GM23338 (cell line): ENCODE measurements around the gene RPUSD3. TPM values are rescaled to one million over a fixed set of nuclear protein-coding genes. Genes with fewer than 3 reads are reported as not detected.

Experiments
- ATAC-seq: fragments of 200-7000 bp; cut with Tn5 transposase; 3 replicates; pipeline ENCODE4 v1.9.1; 2020
- DNase-seq: peaks from one replicate; pipeline ENCODE4 v3.0.0-alpha.2; 2015; ENCODE audit warnings: low spot score
- H2AFZ ChIP-seq: fragments of 200-600 bp; sonication (generic); 2 replicates; pipeline ENCODE4 v1.8.0; 2016; ENCODE audit warnings: antibody characterized with exemption, mild to moderate bottlenecking, moderate library complexity
- H3F3A ChIP-seq: fragments of 200-600 bp; sonication (generic); replicated peaks from 2 replicates; pipeline ENCODE4 v1.8.0; 2017; ENCODE audit warnings: antibody characterized with exemption, mixed run types, low read depth
- H3K27ac ChIP-seq: fragments of 200-600 bp; sonication (generic); 2 replicates; pipeline ENCODE4 v1.6.1; 2016; ENCODE audit warnings: low read depth
- H3K27me3 ChIP-seq: fragments of 200-600 bp; sonication (generic); 2 replicates; pipeline ENCODE4 v1.8.0; 2016; ENCODE audit warnings: mild to moderate bottlenecking, mixed run types, moderate library complexity; ENCODE audit not compliant: insufficient read depth
- H3K36me3 ChIP-seq: fragments of 200-600 bp; sonication (generic); 2 replicates; pipeline ENCODE4 v1.8.0; 2016; ENCODE audit warnings: mild to moderate bottlenecking; ENCODE audit not compliant: insufficient read depth
- H3K4me1 ChIP-seq: fragments of 200-600 bp; sonication (generic); 2 replicates; pipeline ENCODE4 v1.8.0; 2016; ENCODE audit warnings: mild to moderate bottlenecking, moderate library complexity; ENCODE audit not compliant: insufficient read depth
- H3K4me2 ChIP-seq: fragments of 200-600 bp; sonication (generic); 2 replicates; pipeline ENCODE4 v1.7.1; 2017; ENCODE audit warnings: mixed run types
- H3K4me3 ChIP-seq: fragments of 200-600 bp; sonication (generic); 2 replicates; pipeline ENCODE4 v1.6.1; 2016; ENCODE audit warnings: mixed run types
- H3K79me2 ChIP-seq: fragments of 200-600 bp; sonication (generic); replicated peaks from 2 replicates; pipeline ENCODE4 v1.8.0; 2017; ENCODE audit warnings: mild to moderate bottlenecking; ENCODE audit not compliant: insufficient read depth
- H3K9me2 ChIP-seq: fragments of 200-600 bp; sonication (generic); 2 replicates; pipeline ENCODE4 v1.8.0; 2017; ENCODE audit not compliant: insufficient read depth
- H4K20me1 ChIP-seq: fragments of 200-600 bp; sonication (generic); replicated peaks from 2 replicates; pipeline ENCODE4 v1.8.0; 2017; ENCODE audit warnings: mild to moderate bottlenecking; ENCODE audit not compliant: insufficient read depth
- H3K27ac Mint-ChIP-seq: 2 replicates; pipeline ENCODE4 v1.8.0; 2020; ENCODE audit warnings: inconsistent platforms, mild to moderate bottlenecking, moderate library complexity, mixed read lengths
- H3K27me3 Mint-ChIP-seq: 3 replicates; pipeline ENCODE4 v1.8.0; 2022; ENCODE audit warnings: low read depth, mild to moderate bottlenecking, moderate library complexity, mixed read lengths, inconsistent platforms; ENCODE audit not compliant: insufficient read depth, poor library complexity
- H3K36me3 Mint-ChIP-seq: 3 replicates; pipeline ENCODE4 v1.8.0; 2021; ENCODE audit warnings: low read depth, mild to moderate bottlenecking, inconsistent platforms, moderate library complexity, mixed read lengths
- H3K4me1 Mint-ChIP-seq: 3 replicates; pipeline ENCODE4 v1.8.0; 2020; ENCODE audit warnings: mild to moderate bottlenecking, inconsistent platforms, mixed read lengths
- H3K4me3 Mint-ChIP-seq: 3 replicates; pipeline ENCODE4 v1.8.0; 2021; ENCODE audit warnings: moderate library complexity, mild to moderate bottlenecking, inconsistent platforms, mixed read lengths
- H3K9me3 Mint-ChIP-seq: 3 replicates; pipeline ENCODE4 v1.8.0; 2020; ENCODE audit warnings: moderate library complexity, mild to moderate bottlenecking, inconsistent platforms, mixed read lengths
- CTCF ChIP-seq, 2 experiments: fragments of 200-600 bp in 1 of 2; sonication (generic) in 1 of 2; conservative IDR thresholded peaks; 2 replicates each; pipeline versions ENCODE4 v1.5.1 to v1.6.1; 2016 to 2017; ENCODE audit warnings: antibody characterized with exemption in 2 of 2, low read depth in 2 of 2, mild to moderate bottlenecking in 2 of 2, moderate library complexity in 1 of 2
- EZH2 ChIP-seq: fragments of 200-600 bp; sonication (generic); IDR thresholded peaks from one replicate; pipeline ENCODE4 v1.8.0; 2017; ENCODE audit warnings: antibody characterized with exemption, mild to moderate bottlenecking, low read depth; ENCODE audit not compliant: unreplicated experiment
- EZH2phosphoT487 ChIP-seq: fragments of 200-600 bp; sonication (generic); IDR thresholded peaks from one replicate; pipeline ENCODE4 v1.8.1; 2018; ENCODE audit warnings: antibody characterized with exemption; ENCODE audit not compliant: unreplicated experiment
- JUNB ChIP-seq: IDR thresholded peaks from one replicate; pipeline ENCODE4 v1.6.1; 2016; ENCODE audit warnings: antibody characterized with exemption; ENCODE audit not compliant: unreplicated experiment
- NANOG ChIP-seq: IDR thresholded peaks from 2 replicates; pipeline ENCODE4 v1.6.1; 2016; ENCODE audit warnings: antibody characterized with exemption, borderline replicate concordance
- REST ChIP-seq: IDR thresholded peaks from one replicate; pipeline ENCODE4 v1.6.1; 2018; ENCODE audit warnings: antibody characterized with exemption; ENCODE audit not compliant: unreplicated experiment
- ZNF114 ChIP-seq: fragments of 250-450 bp; sonication (Bioruptor Pico); IDR thresholded peaks from 2 replicates; pipeline ENCODE4 v1.5.0; 2020; ENCODE audit warnings: mild to moderate bottlenecking, moderate library complexity
- ZNF331 ChIP-seq: fragments of 250-450 bp; sonication (Bioruptor Pico); IDR thresholded peaks from 2 replicates; pipeline ENCODE4 v1.5.0; 2020; ENCODE audit warnings: low read depth, mild to moderate bottlenecking, moderate library complexity
- ZNF462 ChIP-seq: fragments of 250-450 bp; sonication (Bioruptor Pico); IDR thresholded peaks from 2 replicates; pipeline ENCODE4 v1.5.0; 2020; ENCODE audit warnings: mild to moderate bottlenecking, moderate library complexity
- polyA plus RNA-seq: library from polyadenylated mRNA; unstranded; fragments of >200 nt; fragmentation: Nextera tagmentation; extraction: Ambion mirVana; gene quantifications from 2 replicates; pipeline ENCODE4 v1.2.1, GENCODE V29; 2016
- total RNA-seq: library from RNA; depleted of rRNA; stranded (reverse); fragments of >200 nt; shearing (Covaris generic); gene quantifications from 2 replicates; pipeline ENCODE4 v1.2.3, GENCODE V29; 2014

RPUSD3 gene
- total and polyA plus RNA-seq, 2 experiments from 2014 or later: 64.3 to 73.4 TPM

GRCh38 chr3:9878700-9879099, 34.9 kb upstream of the RPUSD3 start:
- Mint-ChIP-seq H3K27ac (no peak overlapping the region), H3K27me3 (peaks cover 2% of the 10 kb centered on the region), H3K4me3 (no peak overlapping the region), H3K36me3 (no peaks in the 10 kb centered on the region), H3K4me1 (0 out of 3 replicates have a peak, but pooled peaks cover 3% of the 10 kb centered on the region), H3K9me3 (no peaks in the 10 kb centered on the region)
- Histone ChIP-seq H3K27me3 (no peaks in the 10 kb centered on the region), H2AFZ (no peak overlapping the region), H3K9me2 (no peaks in the 10 kb centered on the region), H3K27ac (no peak overlapping the region), H3K4me2 (no peak overlapping the region), H3K79me2 (no peaks in the 10 kb centered on the region), H3K4me1 (no peaks in the 10 kb centered on the region), H3K4me3 (no peak overlapping the region), H4K20me1 (no peaks in the 10 kb centered on the region), H3F3A (no peaks in the 10 kb centered on the region), H3K36me3 (no peaks in the 10 kb centered on the region)
- DNase-seq (no peak), ATAC-seq (no peak)
- TF ChIP-seq CTCF (conservative IDR thresholded peaks at IDR 0.05; ENCODE audit: low read depth in 2 of 2) (no peak), EZH2 (no peak), ZNF114 (CRISPR knock-in tag) (no peak), ZNF462 (CRISPR knock-in tag) (no peak), EZH2phosphoT487 (no peak), REST (no peak), NANOG (no peak), ZNF331 (CRISPR knock-in tag) (no peak), JUNB (no peak)
